CD4-positive, alpha-beta T cell (primary cell): ENCODE results near the gene TTC28. TPM values are rescaled to one million over a fixed set of nuclear protein-coding genes. Genes with fewer than 3 reads are reported as not detected.

Experiments
- ATAC-seq: fragments of 200-7000 bp; cut with Tn5 transposase; one replicate; pipeline ENCODE4 v1.10.0; 2022; ENCODE audit warnings: mild to moderate bottlenecking; ENCODE audit not compliant: poor library complexity
- CTCF ChIA-PET: fragments of 350-600 bp; sonication (Branson Sonifier 250); formaldehyde crosslinking; loops from one replicate; lab custom pipeline; 2021; ENCODE audit warnings: antibody characterized with exemption, inconsistent platforms; lab: Charles Lee
- POLR2A ChIA-PET: fragments of 350-600 bp; sonication (Branson Sonifier 250); formaldehyde crosslinking; loops from one replicate; lab custom pipeline; 2021; ENCODE audit warnings: antibody characterized with exemption, inconsistent platforms; lab: Charles Lee
- DNase-seq, 14 experiments: peaks; one replicate each; pipeline ENCODE4 v3.0.0-alpha.2; 2013 to 2020; ENCODE audit warnings: mixed read lengths in 2 of 14
- H3K27ac ChIP-seq, 2 donors: one replicate each; pipeline versions ENCODE4 v1.5.1 to v1.7.0; 2013; ENCODE audit warnings: low read length in 2 of 2, low read depth in 1 of 2, mild to moderate bottlenecking in 1 of 2
- H3K27me3 ChIP-seq, 2 experiments: 1 replicate in 1 of 2; 2 replicates in 1 of 2; pipeline versions ENCODE4 v1.6.1 to v1.7.0; 2013; ENCODE audit warnings: low read length in 2 of 2, control low read depth in 1 of 2, mild to moderate bottlenecking in 1 of 2, moderate library complexity in 1 of 2; ENCODE audit not compliant: insufficient read depth in 2 of 2, control insufficient read depth in 1 of 2
- H3K36me3 ChIP-seq: one replicate; pipeline ENCODE4 v1.6.1; 2013; ENCODE audit warnings: low read length, control low read depth; ENCODE audit not compliant: insufficient read depth
- H3K4me1 ChIP-seq: one replicate; pipeline ENCODE4 v1.6.1; 2013; ENCODE audit warnings: low read length, control low read depth; ENCODE audit not compliant: insufficient read depth
- H3K4me3 ChIP-seq: one replicate; pipeline ENCODE4 v1.5.1; 2013; ENCODE audit warnings: mild to moderate bottlenecking, low read length, moderate library complexity
- H3K9me3 ChIP-seq, 2 experiments: 1 replicate in 1 of 2; 2 replicates in 1 of 2; pipeline versions ENCODE4 v1.6.1 to v1.7.0; 2013; ENCODE audit warnings: low read length in 2 of 2, mild to moderate bottlenecking in 2 of 2, control low read depth in 1 of 2, moderate library complexity in 1 of 2; ENCODE audit not compliant: control insufficient read depth in 1 of 2, insufficient read depth in 1 of 2
- H3K27ac Mint-ChIP-seq: one replicate; pipeline ENCODE4 v1.8.0; 2020; ENCODE audit warnings: mixed read lengths
- H3K27me3 Mint-ChIP-seq: one replicate; pipeline ENCODE4 v1.8.0; 2021; ENCODE audit warnings: mixed read lengths
- H3K36me3 Mint-ChIP-seq: one replicate; pipeline ENCODE4 v1.8.0; 2021; ENCODE audit warnings: low read depth, mixed read lengths
- H3K4me1 Mint-ChIP-seq: one replicate; pipeline ENCODE4 v1.8.0; 2021; ENCODE audit warnings: low read depth, mixed read lengths
- H3K4me3 Mint-ChIP-seq: one replicate; pipeline ENCODE4 v1.8.0; 2020; ENCODE audit warnings: mild to moderate bottlenecking, mixed read lengths
- H3K9me3 Mint-ChIP-seq: one replicate; pipeline ENCODE4 v1.8.0; 2020; ENCODE audit warnings: mixed read lengths
- CTCF ChIP-seq: fragments of 200-600 bp; IDR thresholded peaks from one replicate; pipeline ENCODE4 v1.8.0; 2022; ENCODE audit warnings: antibody characterized with exemption, mild to moderate bottlenecking
- intact Hi-C, 2 experiments: fragments of 100-400 bp; cut with DNase I in 1 of 2; cut with micrococcal nuclease in 1 of 2; formaldehyde crosslinking; loops; one replicate each; pipeline versions ENCODE4 v1.15.1 to v1.9.0; 2023 to 2025; cut with DNase I, micrococcal nuclease
- total RNA-seq, 174 experiments: library from RNA in 2 of 174; stranded (reverse) in 2 of 174; gene quantifications; one replicate each; pipeline ENCODE4 v1.2.3 and lab custom pipeline; 2021 to 2026

TTC28 gene
- total RNA-seq, 2 experiments from 2014 or later = 4.6 to 5.7 TPM

- intact Hi-C loops = loop anchor here in 1 of 2 experiments (10.0 kb wide), 2 partner anchors 811 to 1021 kb away; no protein-coding TSS in a partner anchor
These were observed 655.9 kb downstream of the TTC28 start for GRCh38 chr22:28023774-28024173.

GRCh38 chr22:28023036-28023435 is 656.6 kb downstream of the TTC28 start:
- intact Hi-C loops = loop anchor here in 1 of 2 experiments (10.0 kb wide), 2 partner anchors 812 to 1022 kb away; no protein-coding TSS in a partner anchor
- Histone ChIP-seq H3K4me1 (peaks cover 6% of the 10 kb centered on the region), H3K4me3 (no peak overlapping the region), H3K27me3 (no peaks in the 10 kb centered on the region), H3K27ac (no peak overlapping the region), H3K9me3 (no peaks in the 10 kb centered on the region), H3K36me3 (no peaks in the 10 kb centered on the region)
- Mint-ChIP-seq H3K36me3 (no peaks in the 10 kb centered on the region), H3K4me3 (no peak overlapping the region), H3K4me1 (no peaks in the 10 kb centered on the region), H3K27me3 (no peaks in the 10 kb centered on the region), H3K9me3 (no peaks in the 10 kb centered on the region), H3K27ac (no peak overlapping the region)
- ATAC-seq = no peak
- POLR2A ChIA-PET = no interaction called here
- CTCF ChIA-PET = no interaction called here
- no peak for TF ChIP-seq CTCF
- peak in 1 of 14 experiments; percentile 27 for DNase-seq

More at GRCh38 chr22:28023774-28024173, 655.9 kb downstream of the TTC28 start:
- no peak overlapping the region for H3K27ac ChIP-seq
- Mint-ChIP-seq H3K36me3 (no peaks in the 10 kb centered on the region), H3K27me3 (no peaks in the 10 kb centered on the region), H3K4me1 (no peaks in the 10 kb centered on the region), H3K9me3 (no peaks in the 10 kb centered on the region), H3K27ac (no peak overlapping the region), H3K4me3 (no peak overlapping the region)
- no peak for TF ChIP-seq CTCF
- H3K4me1 ChIP-seq = peaks cover 6% of the 10 kb centered on the region
- DNase-seq = peak in 1 of 14 experiments; percentile 12
- CTCF ChIA-PET = no interaction called here
- POLR2A ChIA-PET = no interaction called here
- H3K9me3 ChIP-seq = no peaks in the 10 kb centered on the region
- H3K4me3 ChIP-seq = no peak overlapping the region
- ATAC-seq = no peak
- no peaks in the 10 kb centered on the region for H3K36me3 ChIP-seq
- H3K27me3 ChIP-seq = no peaks in the 10 kb centered on the region

DNA sequence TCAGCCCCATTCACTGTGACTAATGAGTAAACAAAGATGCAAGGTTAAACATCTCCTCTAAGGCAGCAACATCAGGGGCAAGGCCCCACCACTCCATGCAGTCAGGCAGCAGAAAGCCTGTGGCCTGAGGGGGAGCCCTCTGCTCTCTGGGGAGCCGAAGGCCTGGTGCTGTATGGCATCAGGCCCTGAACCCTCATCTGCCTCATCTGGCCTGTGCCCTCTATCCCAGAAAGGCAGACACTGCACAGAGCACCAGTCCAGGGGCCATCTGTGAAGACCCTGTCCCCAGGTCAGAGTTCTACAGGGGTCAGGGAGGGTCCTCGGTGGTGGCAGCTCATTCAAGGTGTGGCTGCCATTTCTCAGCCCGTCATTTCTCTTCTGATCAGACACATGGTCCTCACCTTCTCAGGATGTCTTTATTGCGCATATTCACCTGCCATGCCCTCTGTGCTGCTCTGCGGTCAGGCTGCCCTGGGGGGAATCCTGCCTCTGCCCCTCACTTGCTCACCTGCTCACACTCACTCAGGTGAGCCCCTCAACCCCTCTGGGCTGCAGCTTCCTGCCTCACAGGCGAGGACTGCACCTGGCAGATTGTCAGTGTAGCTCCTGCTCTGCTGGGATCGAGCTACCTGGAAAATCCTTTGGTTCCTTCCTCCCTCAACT is 657.5 kb downstream of the TTC28 start:
- POLR2A ChIA-PET = no interaction called here
- H3K4me3 Mint-ChIP-seq = no peak overlapping the region

More for the DNA sequence above, 657.5 kb downstream of the TTC28 start:
- TF ChIP-seq CTCF = no peak
- DNase-seq = peak in 1 of 14 experiments; percentile 22
- no peak for ATAC-seq
- Mint-ChIP-seq H3K4me1 (no peaks in the 10 kb centered on the region), H3K27me3 (no peaks in the 10 kb centered on the region), H3K9me3 (no peaks in the 10 kb centered on the region), H3K27ac (no peak overlapping the region), H3K36me3 (no peaks in the 10 kb centered on the region)
- Histone ChIP-seq H3K9me3 (no peaks in the 10 kb centered on the region), H3K27ac (no peak overlapping the region), H3K36me3 (no peaks in the 10 kb centered on the region), H3K27me3 (no peaks in the 10 kb centered on the region), H3K4me3 (no peak overlapping the region), H3K4me1 (peaks cover 6% of the 10 kb centered on the region)
- CTCF ChIA-PET = no interaction called here
- intact Hi-C loops = loop anchor here (2.0 to 10.0 kb wide), 4 partner anchors 421 to 1023 kb away; no protein-coding TSS in a partner anchor
